Measurements from ENCODE around the gene PDZD2.

PDZD2 gene

DNA sequence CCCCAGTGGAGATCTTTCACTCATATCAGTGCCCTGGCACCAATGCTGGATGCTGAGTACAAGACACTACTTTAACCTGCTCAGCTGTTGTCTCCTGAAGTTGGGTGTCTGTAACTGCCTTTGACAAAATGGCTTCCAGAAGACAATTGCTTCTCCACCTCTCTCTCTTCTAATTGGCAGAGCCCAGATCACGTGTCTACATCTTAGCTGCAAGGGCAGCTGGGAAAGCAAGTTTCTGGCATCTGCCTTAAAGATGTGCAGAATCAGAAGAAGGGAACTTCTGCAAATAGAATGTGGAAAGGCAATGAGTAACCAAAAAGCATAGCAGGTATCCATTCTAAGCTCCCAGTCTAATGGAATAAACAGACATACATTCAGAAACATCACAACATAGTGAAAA, 81.1 kb downstream of the PDZD2 start:
- Histone ChIP-seq H3K4me1 (ENCODE audit: insufficient read depth, low read length, poor library complexity, severe bottlenecking) (no peaks in the 10 kb centered on the region), H3K36me3 (ENCODE audit: insufficient read depth, low read length) (no peaks in the 10 kb centered on the region), H3K4me3 (ENCODE audit: low read length, poor library complexity, severe bottlenecking) (no peak overlapping the region), H3K4me2 (ENCODE audit: low read depth, low read length, poor library complexity, severe bottlenecking) (no peak overlapping the region), H3K79me2 (ENCODE audit: insufficient read depth, low read length) (no peaks in the 10 kb centered on the region), H2AFZ (ENCODE audit: low read length) (peak overlapping the region; percentile 86), H3K9me3 (ENCODE audit: insufficient read depth, low read depth, low read length) (no peaks in the 10 kb centered on the region), H3F3A (ENCODE audit: low read depth) (no peaks in the 10 kb centered on the region), H3K9me2 (replicated peaks; ENCODE audit: low read depth, low read length) (no peaks in the 10 kb centered on the region), H3K9ac (ENCODE audit: low read depth, low read length, poor library complexity, severe bottlenecking) (no peak overlapping the region), H3K27me3 (ENCODE audit: insufficient read depth, low read length, poor library complexity, severe bottlenecking) (no peaks in the 10 kb centered on the region), H4K20me1 (ENCODE audit: insufficient read depth, low read length, poor library complexity, severe bottlenecking) (no peaks in the 10 kb centered on the region)
- TF ChIP-seq, protein P1, sequence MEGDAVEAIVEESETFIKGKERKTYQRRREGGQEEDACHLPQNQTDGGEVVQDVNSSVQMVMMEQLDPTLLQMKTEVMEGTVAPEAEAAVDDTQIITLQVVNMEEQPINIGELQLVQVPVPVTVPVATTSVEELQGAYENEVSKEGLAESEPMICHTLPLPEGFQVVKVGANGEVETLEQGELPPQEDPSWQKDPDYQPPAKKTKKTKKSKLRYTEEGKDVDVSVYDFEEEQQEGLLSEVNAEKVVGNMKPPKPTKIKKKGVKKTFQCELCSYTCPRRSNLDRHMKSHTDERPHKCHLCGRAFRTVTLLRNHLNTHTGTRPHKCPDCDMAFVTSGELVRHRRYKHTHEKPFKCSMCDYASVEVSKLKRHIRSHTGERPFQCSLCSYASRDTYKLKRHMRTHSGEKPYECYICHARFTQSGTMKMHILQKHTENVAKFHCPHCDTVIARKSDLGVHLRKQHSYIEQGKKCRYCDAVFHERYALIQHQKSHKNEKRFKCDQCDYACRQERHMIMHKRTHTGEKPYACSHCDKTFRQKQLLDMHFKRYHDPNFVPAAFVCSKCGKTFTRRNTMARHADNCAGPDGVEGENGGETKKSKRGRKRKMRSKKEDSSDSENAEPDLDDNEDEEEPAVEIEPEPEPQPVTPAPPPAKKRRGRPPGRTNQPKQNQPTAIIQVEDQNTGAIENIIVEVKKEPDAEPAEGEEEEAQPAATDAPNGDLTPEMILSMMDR (conservative IDR thresholded peaks at IDR 0.05; ENCODE audit: low read length), result no peak
- no peak for TF ChIP-seq EZH2phosphoT487 (IDR thresholded peaks at IDR 0.05; ENCODE audit: borderline replicate concordance)

- no peak overlapping the region for H2AFZ ChIP-seq (ENCODE audit: low read length)
- no peaks in the 10 kb centered on the region for H3F3A ChIP-seq (ENCODE audit: low read depth)
- no peaks in the 10 kb centered on the region for H3K79me2 ChIP-seq (ENCODE audit: insufficient read depth, low read length)
- no peak for TF ChIP-seq EZH2phosphoT487 (IDR thresholded peaks at IDR 0.05; ENCODE audit: borderline replicate concordance)
- no peaks in the 10 kb centered on the region for H3K9me3 ChIP-seq (ENCODE audit: insufficient read depth, low read depth, low read length)
- no peak overlapping the region for H3K4me2 ChIP-seq (ENCODE audit: low read depth, low read length, poor library complexity, severe bottlenecking)
- H3K4me3 ChIP-seq (ENCODE audit: low read length, poor library complexity, severe bottlenecking), result no peak overlapping the region
- H4K20me1 ChIP-seq (ENCODE audit: insufficient read depth, low read length, poor library complexity, severe bottlenecking), result no peaks in the 10 kb centered on the region
- H3K9me2 ChIP-seq (replicated peaks; ENCODE audit: low read depth, low read length), result no peaks in the 10 kb centered on the region
- H3K36me3 ChIP-seq (ENCODE audit: insufficient read depth, low read length), result no peaks in the 10 kb centered on the region
- no peaks in the 10 kb centered on the region for H3K27me3 ChIP-seq (ENCODE audit: insufficient read depth, low read length, poor library complexity, severe bottlenecking)
- no peak overlapping the region for H3K9ac ChIP-seq (ENCODE audit: low read depth, low read length, poor library complexity, severe bottlenecking)
- H3K4me1 ChIP-seq (ENCODE audit: insufficient read depth, low read length, poor library complexity, severe bottlenecking), result no peaks in the 10 kb centered on the region
Observed at GRCh38 chr5:31720811-31721345, 81.9 kb downstream of the PDZD2 start.

DNA sequence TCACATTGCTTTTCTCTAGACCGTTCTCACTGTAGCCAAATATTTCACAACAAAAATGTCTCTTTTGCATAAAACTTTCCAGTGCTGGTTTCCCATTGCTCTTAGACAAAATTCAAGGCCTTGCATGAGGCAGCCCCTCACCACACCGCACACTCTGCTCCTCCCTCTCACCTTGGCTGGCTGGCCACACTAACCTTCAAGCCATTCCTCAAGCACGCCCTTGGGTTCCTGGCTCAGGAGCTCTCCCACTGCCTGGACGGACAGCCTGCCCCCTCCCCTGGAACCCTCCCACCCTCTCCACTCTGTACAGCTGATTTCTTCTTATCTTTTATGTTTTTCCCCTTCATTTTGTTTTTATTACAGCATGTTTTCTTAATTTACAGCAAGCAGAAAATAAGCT, 83.2 kb downstream of the PDZD2 start:
- no peaks in the 10 kb centered on the region for H3K27me3 ChIP-seq (ENCODE audit: insufficient read depth, low read length, poor library complexity, severe bottlenecking)
- H3K4me2 ChIP-seq (ENCODE audit: low read depth, low read length, poor library complexity, severe bottlenecking), result no peak overlapping the region
- no peak overlapping the region for H3K9ac ChIP-seq (ENCODE audit: low read depth, low read length, poor library complexity, severe bottlenecking)
- no peak overlapping the region for H2AFZ ChIP-seq (ENCODE audit: low read length)
- no peaks in the 10 kb centered on the region for H4K20me1 ChIP-seq (ENCODE audit: insufficient read depth, low read length, poor library complexity, severe bottlenecking)
- no peaks in the 10 kb centered on the region for H3K9me2 ChIP-seq (replicated peaks; ENCODE audit: low read depth, low read length)
- no peak for TF ChIP-seq EZH2phosphoT487 (IDR thresholded peaks at IDR 0.05; ENCODE audit: borderline replicate concordance)
- TF ChIP-seq, protein P1 (conservative IDR thresholded peaks at IDR 0.05; ENCODE audit: low read length), result no peak
- no peaks in the 10 kb centered on the region for H3K79me2 ChIP-seq (ENCODE audit: insufficient read depth, low read length)
- H3F3A ChIP-seq (ENCODE audit: low read depth), result no peaks in the 10 kb centered on the region
- H3K4me3 ChIP-seq (ENCODE audit: low read length, poor library complexity, severe bottlenecking), result no peak overlapping the region
- no peaks in the 10 kb centered on the region for H3K36me3 ChIP-seq (ENCODE audit: insufficient read depth, low read length)
- no peaks in the 10 kb centered on the region for H3K9me3 ChIP-seq (ENCODE audit: insufficient read depth, low read depth, low read length)
- no peaks in the 10 kb centered on the region for H3K4me1 ChIP-seq (ENCODE audit: insufficient read depth, low read length, poor library complexity, severe bottlenecking)

GRCh38 chr5:31725996-31726395, 87.1 kb downstream of the PDZD2 start:
- H3K9me2 ChIP-seq (replicated peaks; ENCODE audit: low read depth, low read length), result no peaks in the 10 kb centered on the region
- no peak overlapping the region for H3K4me3 ChIP-seq (ENCODE audit: low read length, poor library complexity, severe bottlenecking)
- H3K79me2 ChIP-seq (ENCODE audit: insufficient read depth, low read length), result no peaks in the 10 kb centered on the region
- no peaks in the 10 kb centered on the region for H3K4me1 ChIP-seq (ENCODE audit: insufficient read depth, low read length, poor library complexity, severe bottlenecking)
- H3K27me3 ChIP-seq (ENCODE audit: insufficient read depth, low read length, poor library complexity, severe bottlenecking), result no peaks in the 10 kb centered on the region
- no peak overlapping the region for H3K4me2 ChIP-seq (ENCODE audit: low read depth, low read length, poor library complexity, severe bottlenecking)
- TF ChIP-seq, protein P1 (conservative IDR thresholded peaks at IDR 0.05; ENCODE audit: low read length), result no peak
- no peak for TF ChIP-seq EZH2phosphoT487 (IDR thresholded peaks at IDR 0.05; ENCODE audit: borderline replicate concordance)
- no peaks in the 10 kb centered on the region for H3K36me3 ChIP-seq (ENCODE audit: insufficient read depth, low read length)
- H2AFZ ChIP-seq (ENCODE audit: low read length), result no peak overlapping the region
- H3K9me3 ChIP-seq (ENCODE audit: insufficient read depth, low read depth, low read length), result no peaks in the 10 kb centered on the region
- no peaks in the 10 kb centered on the region for H3F3A ChIP-seq (ENCODE audit: low read depth)
- H3K9ac ChIP-seq (ENCODE audit: low read depth, low read length, poor library complexity, severe bottlenecking), result no peak overlapping the region
- no peaks in the 10 kb centered on the region for H4K20me1 ChIP-seq (ENCODE audit: insufficient read depth, low read length, poor library complexity, severe bottlenecking)

Data from Loucy (cell line).